Spleen (tissue), 11 donors: ENCODE results near the gene TMA7. TPM values are rescaled to one million over a fixed set of nuclear protein-coding genes. Genes with fewer than 3 reads are reported as not detected.

Experiments used
- DNase-seq: peaks from one replicate; pipeline ENCODE4 v3.0.0-alpha.2; 2020
- H3K27ac ChIP-seq, 8 donors: fragments of 200-600 bp; sonication (generic) in 7 of 8; 1 replicate in 4 of 8; 2 replicates in 4 of 8; pipeline versions ENCODE4 v1.5.0 to v1.8.0; 2016 to 2021; ENCODE audit warnings: inconsistent platforms in 4 of 8, mild to moderate bottlenecking in 4 of 8, moderate library complexity in 1 of 8
- H3K27me3 ChIP-seq, 7 donors: fragments of 200-600 bp; sonication (generic) in 6 of 7; replicated peaks in 1 of 7; 1 replicate in 4 of 7; 2 replicates in 3 of 7; pipeline versions ENCODE4 v1.5.0 to v1.8.0; 2016 to 2021; ENCODE audit warnings: inconsistent platforms in 3 of 7, mild to moderate bottlenecking in 1 of 7
- H3K36me3 ChIP-seq, 6 donors: fragments of 200-600 bp; sonication (generic) in 5 of 6; 1 replicate in 4 of 6; 2 replicates in 2 of 6; pipeline versions ENCODE4 v1.5.0 to v1.8.0; 2016 to 2021; ENCODE audit warnings: inconsistent platforms in 2 of 6
- H3K4me1 ChIP-seq, 6 donors: fragments of 200-600 bp; sonication (generic) in 5 of 6; 1 replicate in 3 of 6; 2 replicates in 3 of 6; pipeline versions ENCODE4 v1.5.0 to v1.8.0; 2016 to 2021; ENCODE audit warnings: inconsistent platforms in 3 of 6
- H3K4me3 ChIP-seq, 8 donors: fragments of 200-600 bp; sonication (generic) in 7 of 8; 1 replicate in 4 of 8; 2 replicates in 4 of 8; pipeline versions ENCODE4 v1.5.0 to v1.8.0; 2016 to 2021; ENCODE audit warnings: inconsistent platforms in 4 of 8, mild to moderate bottlenecking in 4 of 8, moderate library complexity in 2 of 8
- H3K9me3 ChIP-seq, 8 donors: fragments of 200-600 bp; sonication (generic) in 7 of 8; 1 replicate in 4 of 8; 2 replicates in 4 of 8; pipeline versions ENCODE4 v1.5.0 to v1.8.0; 2016 to 2021; ENCODE audit warnings: inconsistent platforms in 4 of 8
- POLR2A ChIP-seq, 3 donors: fragments of 450-650 bp; IDR thresholded peaks; one replicate each; pipeline ENCODE4 v1.5.1; 2017; ENCODE audit warnings: antibody characterized with exemption in 3 of 3, mild to moderate bottlenecking in 1 of 3
- POLR2AphosphoS5 ChIP-seq, 3 donors: sonication (generic); formaldehyde crosslinking; IDR thresholded peaks; one replicate each; pipeline ENCODE4 v1.5.1; 2017; ENCODE audit warnings: antibody characterized with exemption in 3 of 3
- WGBS, 5 donors: extraction: QIAGEN DNeasy Blood & Tissue Kit in 3 of 5; methylation state at CpG; one replicate each; pipeline versions ENCODE4 v1.1.5 to v1.1.7; 2013 to 2018; 5-methylcytosine and 5-hydroxymethylcytosine counted together
- intact Hi-C: fragments of 100-400 bp; cut with DNase I; formaldehyde crosslinking; loops from one replicate; pipeline ENCODE4 v1.15.0; 2023; ENCODE audit warnings: low total_unique reads
- polyA plus RNA-seq, 3 donors: library from polyadenylated mRNA; stranded (reverse); fragments of 200-250 nt; gene quantifications; one replicate each; pipeline ENCODE4 v1.2.1, GENCODE V29; 2013
- total RNA-seq, 7 donors: library from RNA; depleted of rRNA in 3 of 7; stranded (reverse); fragments of >200 nt in 3 of 7; fragmentation: NEBNext Ultra II Directional in 4 of 7; extraction: Animal tissue kit (Norgen Biotek cat#: 25700) in 4 of 7; gene quantifications; one replicate each; pipeline versions ENCODE4 v1.1.0 to v1.2.1, GENCODE V29; 2016 to 2021
- TF ChIP-seq, protein P1 (sequence below), 11 experiments: fragments of 200-600 bp in 7 of 11; fragments of 450-650 bp in 4 of 11; sonication (generic) in 4 of 11; IDR thresholded peaks in 8 of 11; conservative IDR thresholded peaks in 3 of 11; 1 replicate in 7 of 11; 2 replicates in 4 of 11; pipeline versions ENCODE4 v1.4.0 to v1.8.0; 2016 to 2021; ENCODE audit warnings: antibody characterized with exemption in 11 of 11, inconsistent platforms in 4 of 11, mild to moderate bottlenecking in 1 of 11
- donor health status: healthy with polysubstance abuse.
- donor health status: DM: no; HTN: no; CAD: no; lungs with moderate emphysema.
- donor health status: DM: no; HTN: no; CAD: no.
- donor health status: Bipolar disorder and iron deficiency.
- donor health status: healthy.
- donor health status: DM: no; HTN: no; CAD: no.
- donor health status: DM: yes; HTN: yes; CAD: no.

TMA7 gene
- total and polyA plus RNA-seq, 10 donors, result 145 to 753 (median 216) TPM

DNA sequence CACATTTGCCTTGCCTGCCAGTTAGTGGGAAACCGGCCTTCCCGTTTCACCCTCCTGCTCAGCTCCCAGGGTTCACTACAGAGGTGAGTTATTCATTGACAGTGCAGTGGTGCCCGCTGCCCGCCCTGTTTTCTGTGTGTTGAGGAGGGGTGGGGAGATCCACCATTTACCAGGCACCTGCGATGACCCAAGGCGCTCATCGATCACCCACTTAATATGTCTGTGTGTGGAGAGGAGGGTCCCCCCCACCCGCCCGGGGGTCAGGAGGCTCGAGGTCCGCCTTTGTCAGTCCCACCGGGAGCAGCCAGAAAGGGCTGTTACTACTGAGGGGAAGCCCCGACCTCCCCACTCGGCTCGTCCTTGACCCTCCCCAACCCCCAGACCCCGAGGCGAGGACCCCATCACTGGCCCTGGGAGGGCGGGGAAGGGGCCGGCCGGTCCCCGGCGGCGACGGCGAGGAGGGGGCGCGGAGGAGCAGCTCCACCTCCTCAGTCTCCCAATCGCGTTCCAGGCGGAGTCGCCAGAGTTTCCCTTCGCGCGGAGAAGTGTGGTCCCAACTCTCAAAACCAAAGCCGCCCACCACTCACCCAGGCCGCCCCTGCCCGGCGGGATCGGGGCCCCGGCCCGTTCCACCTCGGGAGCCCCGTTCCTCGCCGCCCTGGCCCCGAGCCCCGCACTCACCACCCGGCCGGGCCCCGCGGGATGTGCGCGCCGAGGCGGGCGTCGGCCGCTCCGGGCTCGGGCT, 11.3 kb upstream of the TMA7 start:
- WGBS, 5 donors, result 6 to 28% (median 7%) methylated on average over 9 to 60 of the region's 60 CpGs
- peaks cover 0 to 29% (median 18%) of the 10 kb centered on the region in 6 donors for H3K36me3 ChIP-seq
- peaks cover 0 to 25% (median 9%) of the 10 kb centered on the region in 7 donors for H3K27me3 ChIP-seq
- peak overlapping the region; percentile 70 to 89 (median 86) for H3K27ac ChIP-seq
- intact Hi-C loops, result no loop called here
- peak overlapping the region; percentile 70 to 83 (median 76) for H3K4me3 ChIP-seq
- TF ChIP-seq POLR2AphosphoS5 (IDR thresholded peaks at IDR 0.05), result peak; percentile 3 to 60 (median 34)
- TF ChIP-seq POLR2A (IDR thresholded peaks at IDR 0.05), result no peak
- DNase-seq, result no peak
- H3K4me1 ChIP-seq, result peaks cover 8 to 94% (median 50%) of the 10 kb centered on the region in 6 donors
- H3K9me3 ChIP-seq, result no peaks in the 10 kb centered on the region

DNA sequence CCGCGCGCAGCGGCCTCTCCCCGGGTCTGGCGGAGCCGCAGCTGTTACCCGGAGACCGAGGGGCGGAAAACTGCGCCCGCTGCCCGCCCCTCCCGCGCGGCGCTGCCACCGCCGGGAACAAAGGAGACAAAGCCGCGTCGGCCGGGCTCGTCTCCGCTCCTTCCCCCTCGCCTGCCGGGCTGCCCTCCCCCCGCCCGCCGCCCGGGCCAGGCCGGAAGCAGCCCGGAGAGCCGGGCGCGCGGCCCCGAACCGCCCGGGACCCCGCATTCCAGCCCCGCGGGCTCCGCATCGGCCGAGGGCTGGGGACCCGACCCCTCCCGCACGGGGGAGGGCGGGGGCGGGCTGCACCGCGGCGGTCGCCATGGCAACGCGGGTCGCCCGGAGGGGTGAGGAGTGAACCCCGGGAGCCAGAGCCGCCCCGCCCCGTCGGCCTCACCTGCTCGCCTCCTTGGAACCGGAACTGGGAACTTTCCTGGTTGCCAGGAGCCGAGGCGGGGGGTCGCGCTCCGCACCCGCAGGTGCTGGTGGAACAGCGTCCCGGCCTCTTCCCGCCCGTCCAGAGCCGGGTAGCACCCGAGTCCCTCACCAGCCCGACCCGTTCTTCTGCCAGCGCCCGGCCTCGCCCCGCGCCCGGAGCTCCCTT, 10.6 kb upstream of the TMA7 start:
- intact Hi-C loops, result no loop called here
- peaks cover 8 to 94% (median 54%) of the 10 kb centered on the region in 6 donors for H3K4me1 ChIP-seq
- peaks cover 0 to 25% (median 9%) of the 10 kb centered on the region in 7 donors for H3K27me3 ChIP-seq
- peak overlapping the region; percentile 70 to 83 (median 76) for H3K4me3 ChIP-seq
- peak; percentile 90 for DNase-seq
- 0 to 2% (median 0%) methylated on average over 27 to 86 of the region's 86 CpGs for WGBS, 5 donors
- no peaks in the 10 kb centered on the region for H3K9me3 ChIP-seq
- H3K36me3 ChIP-seq, result peaks cover 0 to 31% (median 18%) of the 10 kb centered on the region in 6 donors
- peak overlapping the region; percentile 70 to 89 (median 86) for H3K27ac ChIP-seq
- TF ChIP-seq POLR2AphosphoS5 (IDR thresholded peaks at IDR 0.05) (peak; percentile 3 to 68 (median 41)), POLR2A (IDR thresholded peaks at IDR 0.05) (no peak)
- TF ChIP-seq, protein P1, sequence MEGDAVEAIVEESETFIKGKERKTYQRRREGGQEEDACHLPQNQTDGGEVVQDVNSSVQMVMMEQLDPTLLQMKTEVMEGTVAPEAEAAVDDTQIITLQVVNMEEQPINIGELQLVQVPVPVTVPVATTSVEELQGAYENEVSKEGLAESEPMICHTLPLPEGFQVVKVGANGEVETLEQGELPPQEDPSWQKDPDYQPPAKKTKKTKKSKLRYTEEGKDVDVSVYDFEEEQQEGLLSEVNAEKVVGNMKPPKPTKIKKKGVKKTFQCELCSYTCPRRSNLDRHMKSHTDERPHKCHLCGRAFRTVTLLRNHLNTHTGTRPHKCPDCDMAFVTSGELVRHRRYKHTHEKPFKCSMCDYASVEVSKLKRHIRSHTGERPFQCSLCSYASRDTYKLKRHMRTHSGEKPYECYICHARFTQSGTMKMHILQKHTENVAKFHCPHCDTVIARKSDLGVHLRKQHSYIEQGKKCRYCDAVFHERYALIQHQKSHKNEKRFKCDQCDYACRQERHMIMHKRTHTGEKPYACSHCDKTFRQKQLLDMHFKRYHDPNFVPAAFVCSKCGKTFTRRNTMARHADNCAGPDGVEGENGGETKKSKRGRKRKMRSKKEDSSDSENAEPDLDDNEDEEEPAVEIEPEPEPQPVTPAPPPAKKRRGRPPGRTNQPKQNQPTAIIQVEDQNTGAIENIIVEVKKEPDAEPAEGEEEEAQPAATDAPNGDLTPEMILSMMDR (IDR thresholded peaks at IDR 0.05 in 8 of 11, conservative IDR thresholded peaks at IDR 0.05 in 3 of 11), result peak in 2 of 11 experiments; percentile 9 to 23

DNA sequence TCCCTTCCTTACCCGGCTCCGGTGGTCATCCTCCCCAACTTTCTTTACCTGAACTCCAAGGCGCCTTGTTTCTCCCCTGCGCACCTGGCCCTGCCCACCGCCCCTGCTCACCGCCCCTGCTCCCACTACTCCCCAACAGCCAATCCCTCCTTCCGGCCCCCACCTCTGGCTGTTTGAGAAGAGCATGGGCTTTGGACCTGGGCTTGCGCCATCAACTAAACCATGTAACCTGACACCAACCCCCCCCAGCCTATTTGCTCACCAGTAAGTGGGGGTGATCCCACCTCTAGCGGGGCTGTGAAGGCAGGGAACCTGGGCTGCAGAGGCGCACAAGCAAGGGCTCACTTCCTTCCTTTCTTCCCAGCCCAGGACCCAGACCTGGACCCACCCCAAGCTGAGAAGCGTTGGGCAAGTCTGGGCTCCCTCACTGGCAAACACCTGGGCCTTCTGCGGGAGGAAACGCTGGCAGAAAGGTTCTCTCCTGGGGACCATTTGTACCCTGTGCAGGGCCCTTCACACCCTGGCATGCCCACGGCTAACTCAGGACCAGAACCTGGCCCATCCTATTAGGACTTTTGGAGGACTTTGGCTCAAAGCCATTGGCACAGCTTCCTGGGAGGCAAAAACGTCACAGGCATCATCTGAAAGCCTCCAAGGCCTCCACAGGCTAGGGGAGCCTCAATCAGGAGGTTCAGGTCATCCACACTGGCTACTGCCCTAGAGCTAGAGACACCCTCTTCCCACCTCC, 9.9 kb upstream of the TMA7 start, which contains the start of gene PLXNB1:
PLXNB1 (minus strand) TSS at position 127 of the 748 bp plus-strand sequence. CDS start 5,475 bp downstream, outside the sequence.
- Histone ChIP-seq H3K27me3 (peaks cover 0 to 25% (median 9%) of the 10 kb centered on the region in 7 donors), H3K4me3 (peak within 1 kb of the TSS; percentile 70 to 83 (median 76)), H3K9me3 (no peaks in the 10 kb centered on the region), H3K27ac (peak within 1 kb of the TSS; percentile 70 to 89 (median 86)), H3K36me3 (peaks cover 0 to 34% (median 18%) of the 10 kb centered on the region in 6 donors), H3K4me1 (peaks cover 8 to 95% (median 57%) of the 10 kb centered on the region in 6 donors)
- TF ChIP-seq, protein P1 (IDR thresholded peaks at IDR 0.05 in 8 of 11, conservative IDR thresholded peaks at IDR 0.05 in 3 of 11), result no peak
- TF ChIP-seq POLR2AphosphoS5 (IDR thresholded peaks at IDR 0.05), result peak in 1 of 3 donors; percentile 13
- no peak for TF ChIP-seq POLR2A (IDR thresholded peaks at IDR 0.05)
- peak; percentile 73 for DNase-seq
- WGBS, 5 donors, result 17 to 25% (median 20%) methylated on average over 13 to 15 of the region's 15 CpGs
- intact Hi-C loops, result loop anchor here (10.0 kb wide), 1 partner anchor 155 kb away; no protein-coding TSS in a partner anchor

DNA sequence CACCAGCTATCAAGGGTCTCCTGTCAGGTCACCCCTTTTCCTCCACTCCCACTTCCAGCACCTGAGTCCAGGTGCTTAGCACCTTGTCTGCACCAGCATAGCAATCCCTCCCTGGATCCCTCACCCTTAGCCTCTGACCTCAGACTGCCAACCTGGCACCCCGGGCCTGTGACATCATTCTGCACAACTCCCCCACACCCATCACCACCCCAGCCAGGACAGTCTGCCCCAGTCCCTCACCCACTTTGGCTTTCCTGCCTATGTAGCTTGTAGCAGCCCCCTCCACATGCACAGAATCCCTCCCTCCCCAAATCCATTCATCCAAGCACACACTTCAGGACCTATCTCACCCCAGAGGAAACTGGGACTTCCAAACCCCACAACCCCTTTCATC, 9.4 kb upstream of the TMA7 start:
- TF ChIP-seq, protein P1 (IDR thresholded peaks at IDR 0.05 in 8 of 11, conservative IDR thresholded peaks at IDR 0.05 in 3 of 11), result no peak
- TF ChIP-seq POLR2A (IDR thresholded peaks at IDR 0.05), result no peak
- no peak for TF ChIP-seq POLR2AphosphoS5 (IDR thresholded peaks at IDR 0.05)
- WGBS, 5 donors, result 85 to 95% (median 90%) methylated on average over 1 of the region's 1 CpG
- no peak for DNase-seq
- peaks cover 0 to 25% (median 9%) of the 10 kb centered on the region in 7 donors for H3K27me3 ChIP-seq
- no peaks in the 10 kb centered on the region for H3K9me3 ChIP-seq
- peaks cover 0 to 34% (median 18%) of the 10 kb centered on the region in 6 donors for H3K36me3 ChIP-seq
- H3K27ac ChIP-seq, result peak overlapping the region in 5 of 8 donors; percentile 82 to 89 (median 86)
- H3K4me3 ChIP-seq, result peak overlapping the region in 1 of 8 donors; percentile 82
- intact Hi-C loops, result loop anchor here (10.0 kb wide), 1 partner anchor 156 kb away; no protein-coding TSS in a partner anchor
- peaks cover 10 to 96% (median 59%) of the 10 kb centered on the region in 6 donors for H3K4me1 ChIP-seq
